Measurements from ENCODE around the gene PLEKHG4B. TPM values are rescaled to one million over a fixed set of nuclear protein-coding genes. Genes with fewer than 3 reads are reported as not detected.

PLEKHG4B gene
- total RNA-seq, 1 experiment from 2014 or later = 0.28 TPM

DNA sequence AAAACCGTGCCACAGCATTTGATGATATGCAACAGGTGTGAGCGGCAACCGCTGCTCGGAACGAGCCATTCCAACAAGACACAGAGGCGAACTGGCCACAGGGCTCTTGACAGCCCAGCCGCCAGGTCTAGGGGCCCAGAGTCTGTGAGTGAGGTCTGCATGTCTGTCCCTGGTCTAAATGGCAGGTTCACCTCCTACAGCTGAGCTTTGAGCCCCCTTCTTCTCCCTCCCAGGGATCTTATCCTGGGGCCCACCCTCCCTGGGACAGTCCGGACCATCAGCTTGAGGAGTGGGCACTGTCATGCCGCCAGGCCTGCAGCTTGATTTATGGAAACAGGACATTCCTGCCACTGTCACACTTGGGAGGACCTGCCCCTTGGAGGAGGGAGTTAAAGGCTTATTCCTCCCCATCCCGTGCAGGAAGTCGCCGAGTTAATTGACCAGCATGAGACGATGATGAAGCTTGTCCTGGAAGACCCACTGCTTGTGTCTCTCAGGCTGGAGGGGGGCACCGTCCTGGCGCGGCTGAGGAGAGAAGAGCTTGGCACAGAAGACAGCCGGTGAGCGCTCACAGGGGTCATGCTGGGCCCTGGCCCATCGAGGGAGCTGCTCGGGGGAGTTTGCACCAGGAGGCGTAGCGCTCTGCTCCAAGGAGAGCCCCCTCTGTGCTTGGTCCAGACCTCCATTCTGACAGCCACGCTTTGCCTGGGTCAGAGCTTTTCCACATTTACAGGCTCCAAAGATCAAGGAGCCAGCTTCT, 63.9 kb downstream of the PLEKHG4B start:
- DNase-seq (ENCODE audit: low spot score) = no peak
- Histone ChIP-seq H3K4me1 (ENCODE audit: insufficient read depth, low read length, poor library complexity, severe bottlenecking) (no peaks in the 10 kb centered on the region), H3K27me3 (replicated peaks; ENCODE audit: insufficient read depth, low read depth, low read length, poor library complexity) (no peaks in the 10 kb centered on the region), H3K4me3 (ENCODE audit: low read depth, low read length, poor library complexity, severe bottlenecking) (no peak overlapping the region), H3K9me3 (ENCODE audit: low read depth, low read length, poor library complexity, severe bottlenecking) (no peaks in the 10 kb centered on the region), H3K36me3 (ENCODE audit: insufficient read depth, low read length, poor library complexity, severe bottlenecking) (no peaks in the 10 kb centered on the region), H3K27ac (ENCODE audit: low read depth, low read length, poor library complexity, severe bottlenecking) (no peak overlapping the region)
- no TSS peak for BruUV-seq (replicated peaks)
- intact Hi-C loops (cut with micrococcal nuclease; ENCODE audit: unreplicated experiment) = no loop called here
- ChIA-PET CTCF (no interaction called here), POLR2A (ENCODE audit: low non-redundant PET) (no interaction called here)
- no peak for TF ChIP-seq EZH2 (IDR thresholded peaks at IDR 0.05; ENCODE audit: borderline replicate concordance, low read depth, low read length, poor library complexity, severe bottlenecking)
- TF ChIP-seq, protein P1, sequence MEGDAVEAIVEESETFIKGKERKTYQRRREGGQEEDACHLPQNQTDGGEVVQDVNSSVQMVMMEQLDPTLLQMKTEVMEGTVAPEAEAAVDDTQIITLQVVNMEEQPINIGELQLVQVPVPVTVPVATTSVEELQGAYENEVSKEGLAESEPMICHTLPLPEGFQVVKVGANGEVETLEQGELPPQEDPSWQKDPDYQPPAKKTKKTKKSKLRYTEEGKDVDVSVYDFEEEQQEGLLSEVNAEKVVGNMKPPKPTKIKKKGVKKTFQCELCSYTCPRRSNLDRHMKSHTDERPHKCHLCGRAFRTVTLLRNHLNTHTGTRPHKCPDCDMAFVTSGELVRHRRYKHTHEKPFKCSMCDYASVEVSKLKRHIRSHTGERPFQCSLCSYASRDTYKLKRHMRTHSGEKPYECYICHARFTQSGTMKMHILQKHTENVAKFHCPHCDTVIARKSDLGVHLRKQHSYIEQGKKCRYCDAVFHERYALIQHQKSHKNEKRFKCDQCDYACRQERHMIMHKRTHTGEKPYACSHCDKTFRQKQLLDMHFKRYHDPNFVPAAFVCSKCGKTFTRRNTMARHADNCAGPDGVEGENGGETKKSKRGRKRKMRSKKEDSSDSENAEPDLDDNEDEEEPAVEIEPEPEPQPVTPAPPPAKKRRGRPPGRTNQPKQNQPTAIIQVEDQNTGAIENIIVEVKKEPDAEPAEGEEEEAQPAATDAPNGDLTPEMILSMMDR (conservative IDR thresholded peaks at IDR 0.05; ENCODE audit: low read depth, low read length) = no peak

DNA sequence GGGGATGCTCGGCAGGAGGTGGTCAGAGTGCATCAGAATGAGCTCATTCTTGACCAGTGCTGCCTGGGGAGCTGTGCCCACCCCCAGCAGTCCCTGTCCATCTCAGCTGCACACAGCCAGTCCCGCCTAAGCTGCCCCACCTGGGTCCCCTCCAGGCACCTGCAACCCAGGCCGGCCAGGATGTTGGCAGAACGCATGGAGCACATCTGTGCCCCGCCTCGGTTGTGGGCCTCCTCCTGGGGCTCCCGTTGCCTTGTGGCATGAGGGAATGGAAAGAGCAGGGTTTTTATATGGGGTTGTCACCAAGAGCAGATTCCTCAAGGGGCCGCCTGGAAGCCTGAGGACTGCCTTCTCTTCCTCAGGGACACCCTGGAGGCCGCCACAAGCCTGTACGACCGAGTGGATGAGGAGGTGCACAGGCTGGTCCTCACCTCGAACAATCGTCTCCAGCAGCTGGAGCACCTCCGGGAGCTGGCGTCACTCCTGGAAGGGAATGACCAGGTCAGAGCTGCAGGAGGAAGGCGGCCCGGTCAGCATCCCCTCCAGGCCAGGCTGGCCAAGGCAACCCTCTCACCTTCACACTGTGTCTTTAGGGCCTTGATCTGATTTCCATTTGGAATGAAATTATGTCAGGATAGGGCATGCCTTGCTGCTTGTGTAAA, 64.6 kb downstream of the PLEKHG4B start:
- Histone ChIP-seq H3K27me3 (replicated peaks; ENCODE audit: insufficient read depth, low read depth, low read length, poor library complexity) (no peaks in the 10 kb centered on the region), H3K36me3 (ENCODE audit: insufficient read depth, low read length, poor library complexity, severe bottlenecking) (no peaks in the 10 kb centered on the region), H3K27ac (ENCODE audit: low read depth, low read length, poor library complexity, severe bottlenecking) (no peak overlapping the region), H3K4me3 (ENCODE audit: low read depth, low read length, poor library complexity, severe bottlenecking) (no peak overlapping the region), H3K9me3 (ENCODE audit: low read depth, low read length, poor library complexity, severe bottlenecking) (no peaks in the 10 kb centered on the region), H3K4me1 (ENCODE audit: insufficient read depth, low read length, poor library complexity, severe bottlenecking) (no peaks in the 10 kb centered on the region)
- BruUV-seq (replicated peaks) = no TSS peak
- ChIA-PET CTCF (no interaction called here), POLR2A (ENCODE audit: low non-redundant PET) (no interaction called here)
- DNase-seq (ENCODE audit: low spot score) = no peak
- no peak for TF ChIP-seq EZH2 (IDR thresholded peaks at IDR 0.05; ENCODE audit: borderline replicate concordance, low read depth, low read length, poor library complexity, severe bottlenecking)
- TF ChIP-seq, protein P1 (conservative IDR thresholded peaks at IDR 0.05; ENCODE audit: low read depth, low read length) = no peak
- intact Hi-C loops (cut with micrococcal nuclease; ENCODE audit: unreplicated experiment) = no loop called here

DNA sequence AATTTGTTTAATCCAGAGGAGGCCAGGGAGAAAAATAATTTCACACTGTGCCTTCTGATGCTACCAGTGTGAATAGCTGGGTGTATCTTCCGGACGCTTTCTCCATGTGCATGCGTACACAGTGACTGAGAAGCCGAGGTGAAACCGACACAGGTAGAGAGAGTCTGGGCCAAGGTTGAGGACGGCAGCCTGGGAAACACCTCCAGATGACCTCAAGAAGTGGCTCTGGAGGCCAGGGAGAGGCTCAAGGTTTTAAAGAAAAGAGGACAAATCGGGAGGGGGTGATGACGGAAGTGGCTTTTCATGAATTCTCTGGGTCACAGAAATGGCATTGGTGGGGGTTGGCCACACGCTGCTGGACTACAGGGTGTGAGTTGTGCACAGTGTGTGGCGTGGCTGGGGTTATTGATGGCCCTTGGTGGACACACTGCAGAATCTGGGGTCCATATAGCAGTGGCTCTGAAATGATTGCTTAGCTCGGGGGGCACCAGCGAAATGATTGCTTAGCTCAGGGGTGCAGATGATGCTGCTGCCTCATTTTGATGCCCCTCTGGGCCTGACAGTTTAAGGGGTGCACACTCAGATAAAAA, 65.3 kb downstream of the PLEKHG4B start:
- ChIA-PET POLR2A (ENCODE audit: low non-redundant PET) (no interaction called here), CTCF (no interaction called here)
- DNase-seq (ENCODE audit: low spot score) = no peak

More for the DNA sequence above, 65.3 kb downstream of the PLEKHG4B start:
- intact Hi-C loops (cut with micrococcal nuclease; ENCODE audit: unreplicated experiment) = no loop called here
- Histone ChIP-seq H3K4me1 (ENCODE audit: insufficient read depth, low read length, poor library complexity, severe bottlenecking) (no peaks in the 10 kb centered on the region), H3K36me3 (ENCODE audit: insufficient read depth, low read length, poor library complexity, severe bottlenecking) (no peaks in the 10 kb centered on the region), H3K4me3 (ENCODE audit: low read depth, low read length, poor library complexity, severe bottlenecking) (no peak overlapping the region), H3K9me3 (ENCODE audit: low read depth, low read length, poor library complexity, severe bottlenecking) (no peaks in the 10 kb centered on the region), H3K27me3 (replicated peaks; ENCODE audit: insufficient read depth, low read depth, low read length, poor library complexity) (no peaks in the 10 kb centered on the region), H3K27ac (ENCODE audit: low read depth, low read length, poor library complexity, severe bottlenecking) (no peak overlapping the region)
- TF ChIP-seq EZH2 (IDR thresholded peaks at IDR 0.05; ENCODE audit: borderline replicate concordance, low read depth, low read length, poor library complexity, severe bottlenecking) = no peak
- TF ChIP-seq, protein P1 (conservative IDR thresholded peaks at IDR 0.05; ENCODE audit: low read depth, low read length) = no peak
- no TSS peak for BruUV-seq (replicated peaks)

Measured in A673 (cell line).